Ishikawa (cell line): ENCODE measurements around the gene GAS7.

Experiments used
- CEBPB ChIP-seq: IDR thresholded peaks from 2 replicates; pipeline ENCODE4 v1.6.1; 2012
- CREB1 ChIP-seq: IDR thresholded peaks from 2 replicates; pipeline ENCODE4 v1.6.1; 2012; ENCODE audit warnings: low read depth
- EGR1 ChIP-seq: IDR thresholded peaks from 2 replicates; pipeline ENCODE4 v1.6.1; 2012
- EP300 ChIP-seq: IDR thresholded peaks from 2 replicates; pipeline ENCODE4 v1.6.1; 2012; ENCODE audit warnings: borderline replicate concordance
- FOXM1 ChIP-seq: IDR thresholded peaks from 2 replicates; pipeline ENCODE4 v1.6.1; 2012; ENCODE audit warnings: low read depth, borderline replicate concordance
- NFIC ChIP-seq: IDR thresholded peaks from 2 replicates; pipeline ENCODE4 v1.6.1; 2012
- RAD21 ChIP-seq: IDR thresholded peaks from 2 replicates; pipeline ENCODE4 v1.6.1; 2012; ENCODE audit warnings: low read depth
- TAF1 ChIP-seq: IDR thresholded peaks from 2 replicates; pipeline ENCODE4 v1.6.1; 2012; ENCODE audit warnings: low read depth, mild to moderate bottlenecking
- TCF12 ChIP-seq: IDR thresholded peaks from 2 replicates; pipeline ENCODE4 v1.6.1; 2012; ENCODE audit warnings: low read depth
- TEAD4 ChIP-seq: IDR thresholded peaks from 2 replicates; pipeline ENCODE4 v1.6.1; 2012
- USF1 ChIP-seq: IDR thresholded peaks from 2 replicates; pipeline ENCODE4 v1.6.1; 2012
- YY1 ChIP-seq: IDR thresholded peaks from 2 replicates; pipeline ENCODE4 v1.6.1; 2012; ENCODE audit warnings: low read depth
- ZBTB7A ChIP-seq: IDR thresholded peaks from 2 replicates; pipeline ENCODE4 v1.6.1; 2012; ENCODE audit warnings: low read depth
- TF ChIP-seq, protein P1 (sequence below): IDR thresholded peaks from 2 replicates; pipeline ENCODE4 v1.6.1; 2012; ENCODE audit warnings: low read depth, mild to moderate bottlenecking
- TF ChIP-seq, protein P2 (sequence below): IDR thresholded peaks from 2 replicates; pipeline ENCODE4 v1.6.1; 2012

Gene GAS7

DNA sequence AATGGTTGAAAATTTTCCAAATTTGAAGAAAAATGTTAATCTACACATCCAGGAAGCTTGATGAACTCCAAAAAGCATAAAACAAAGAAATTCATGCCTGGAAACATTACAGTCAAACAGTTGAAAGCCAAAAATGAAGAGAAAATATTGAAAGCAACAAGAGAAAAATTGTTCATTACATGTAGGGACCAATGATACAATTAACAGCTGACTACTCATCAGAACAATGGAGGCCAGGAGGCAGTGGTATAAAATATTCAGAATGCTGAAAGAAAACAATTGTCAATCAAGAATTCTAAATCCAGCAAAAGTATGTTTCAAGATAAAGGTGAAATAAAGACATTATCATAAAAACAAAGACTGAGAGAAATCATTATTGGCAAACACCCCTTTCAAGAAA, 315.0 kb downstream of the GAS7 start:
- TF ChIP-seq ZBTB7A: no peak
- no peak for TF ChIP-seq FOXM1
- TF ChIP-seq TAF1: no peak
- TF ChIP-seq EP300: no peak
- no peak for TF ChIP-seq USF1
- no peak for TF ChIP-seq TEAD4
- TF ChIP-seq RAD21: no peak

GRCh38 chr17:9880582-9880999, 317.8 kb downstream of the GAS7 start:
- TF ChIP-seq EP300 (no peak), ZBTB7A (no peak), CREB1 (no peak), TCF12 (no peak)

GRCh38 chr17:9878786-9879525, 319.4 kb downstream of the GAS7 start:
- TF ChIP-seq FOXM1: no peak
- no peak for TF ChIP-seq EP300
- TF ChIP-seq ZBTB7A: no peak
- no peak for TF ChIP-seq TEAD4
- no peak for TF ChIP-seq NFIC
- no peak for TF ChIP-seq RAD21
- TF ChIP-seq, protein P1, sequence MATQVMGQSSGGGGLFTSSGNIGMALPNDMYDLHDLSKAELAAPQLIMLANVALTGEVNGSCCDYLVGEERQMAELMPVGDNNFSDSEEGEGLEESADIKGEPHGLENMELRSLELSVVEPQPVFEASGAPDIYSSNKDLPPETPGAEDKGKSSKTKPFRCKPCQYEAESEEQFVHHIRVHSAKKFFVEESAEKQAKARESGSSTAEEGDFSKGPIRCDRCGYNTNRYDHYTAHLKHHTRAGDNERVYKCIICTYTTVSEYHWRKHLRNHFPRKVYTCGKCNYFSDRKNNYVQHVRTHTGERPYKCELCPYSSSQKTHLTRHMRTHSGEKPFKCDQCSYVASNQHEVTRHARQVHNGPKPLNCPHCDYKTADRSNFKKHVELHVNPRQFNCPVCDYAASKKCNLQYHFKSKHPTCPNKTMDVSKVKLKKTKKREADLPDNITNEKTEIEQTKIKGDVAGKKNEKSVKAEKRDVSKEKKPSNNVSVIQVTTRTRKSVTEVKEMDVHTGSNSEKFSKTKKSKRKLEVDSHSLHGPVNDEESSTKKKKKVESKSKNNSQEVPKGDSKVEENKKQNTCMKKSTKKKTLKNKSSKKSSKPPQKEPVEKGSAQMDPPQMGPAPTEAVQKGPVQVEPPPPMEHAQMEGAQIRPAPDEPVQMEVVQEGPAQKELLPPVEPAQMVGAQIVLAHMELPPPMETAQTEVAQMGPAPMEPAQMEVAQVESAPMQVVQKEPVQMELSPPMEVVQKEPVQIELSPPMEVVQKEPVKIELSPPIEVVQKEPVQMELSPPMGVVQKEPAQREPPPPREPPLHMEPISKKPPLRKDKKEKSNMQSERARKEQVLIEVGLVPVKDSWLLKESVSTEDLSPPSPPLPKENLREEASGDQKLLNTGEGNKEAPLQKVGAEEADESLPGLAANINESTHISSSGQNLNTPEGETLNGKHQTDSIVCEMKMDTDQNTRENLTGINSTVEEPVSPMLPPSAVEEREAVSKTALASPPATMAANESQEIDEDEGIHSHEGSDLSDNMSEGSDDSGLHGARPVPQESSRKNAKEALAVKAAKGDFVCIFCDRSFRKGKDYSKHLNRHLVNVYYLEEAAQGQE: no peak
- no peak for TF ChIP-seq CREB1
- no peak for TF ChIP-seq EGR1
- TF ChIP-seq TCF12: no peak
- TF ChIP-seq YY1: no peak
- no peak for TF ChIP-seq USF1
- TF ChIP-seq, protein P2, sequence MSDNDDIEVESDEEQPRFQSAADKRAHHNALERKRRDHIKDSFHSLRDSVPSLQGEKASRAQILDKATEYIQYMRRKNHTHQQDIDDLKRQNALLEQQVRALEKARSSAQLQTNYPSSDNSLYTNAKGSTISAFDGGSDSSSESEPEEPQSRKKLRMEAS: no peak
- TF ChIP-seq TAF1: no peak
- TF ChIP-seq CEBPB: no peak

GRCh38 chr17:9878356-9878755, 320.1 kb downstream of the GAS7 start:
- no peak for TF ChIP-seq TEAD4
- TF ChIP-seq FOXM1: no peak
- TF ChIP-seq ZBTB7A: no peak
- no peak for TF ChIP-seq NFIC
- TF ChIP-seq TCF12: no peak
- no peak for TF ChIP-seq EP300
- TF ChIP-seq EGR1: no peak
- TF ChIP-seq TAF1: no peak
- TF ChIP-seq YY1: no peak
- no peak for TF ChIP-seq CREB1
- TF ChIP-seq, protein P1: no peak
- no peak for TF ChIP-seq RAD21
- TF ChIP-seq, protein P2: no peak
- TF ChIP-seq USF1: no peak
- TF ChIP-seq CEBPB: no peak

GRCh38 chr17:9875441-9875840, 323.0 kb downstream of the GAS7 start:
- TF ChIP-seq, protein P2: no peak
- TF ChIP-seq NFIC (no peak), EGR1 (no peak), USF1 (no peak)
